Measurements from ENCODE around the gene NXT1.

Gene NXT1

DNA sequence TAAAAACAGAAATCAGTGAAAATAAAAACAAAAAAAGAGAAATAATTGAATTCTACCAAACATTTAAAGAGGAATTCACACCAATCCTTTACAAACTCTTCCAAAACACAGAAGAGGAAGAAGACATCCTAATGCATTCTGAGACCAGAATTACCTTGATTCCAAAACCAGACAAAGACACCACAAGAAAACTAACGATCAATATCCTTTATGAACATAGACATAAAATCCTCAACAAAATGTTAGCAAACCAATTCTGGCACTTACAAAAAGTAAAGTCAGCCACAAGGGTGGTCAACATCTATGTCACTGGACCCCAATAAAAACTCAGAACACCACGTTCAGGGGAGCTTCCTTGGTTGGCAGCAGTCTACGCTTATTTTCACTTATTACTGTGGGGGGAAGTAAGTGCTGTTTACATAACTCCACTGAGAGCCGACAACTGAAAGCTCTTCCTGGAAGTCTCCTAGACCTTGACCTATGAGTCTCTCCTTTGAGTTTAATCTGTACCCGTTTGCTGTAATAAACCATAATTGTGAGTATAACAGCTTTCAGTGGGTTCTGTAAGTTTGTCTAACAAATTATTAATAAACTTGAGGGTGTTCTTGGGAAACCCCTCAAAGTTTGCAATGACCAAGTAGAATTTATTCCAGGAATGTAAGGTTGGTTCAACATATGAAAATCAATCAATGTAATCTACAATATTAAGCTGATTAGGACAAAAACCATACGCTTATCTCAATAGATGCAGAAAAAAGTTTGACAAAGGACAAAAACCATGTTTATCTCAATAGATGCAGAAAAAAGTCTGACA, 35.9 kb downstream of the NXT1 start:
- FAIRE-seq: no peak
- DNase-seq (ENCODE audit: insufficient read length, low spot score): no peak

DNA sequence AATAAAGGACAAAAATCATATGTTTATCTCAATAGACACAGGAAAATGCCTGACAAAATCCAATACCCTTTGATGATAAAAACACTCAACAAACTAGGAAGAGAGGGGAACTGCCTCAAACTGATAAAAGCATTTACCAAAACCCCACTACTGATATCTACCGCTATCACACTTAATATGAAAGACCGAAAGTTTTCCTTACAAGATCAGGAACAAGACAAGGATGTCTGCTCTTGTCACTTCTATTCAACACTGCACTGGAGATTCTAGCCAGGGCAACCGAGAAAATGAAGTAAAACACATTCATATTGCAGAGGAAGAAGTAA, 36.5 kb downstream of the NXT1 start:
- FAIRE-seq: no peak
- DNase-seq (ENCODE audit: insufficient read length, low spot score): no peak

DNA sequence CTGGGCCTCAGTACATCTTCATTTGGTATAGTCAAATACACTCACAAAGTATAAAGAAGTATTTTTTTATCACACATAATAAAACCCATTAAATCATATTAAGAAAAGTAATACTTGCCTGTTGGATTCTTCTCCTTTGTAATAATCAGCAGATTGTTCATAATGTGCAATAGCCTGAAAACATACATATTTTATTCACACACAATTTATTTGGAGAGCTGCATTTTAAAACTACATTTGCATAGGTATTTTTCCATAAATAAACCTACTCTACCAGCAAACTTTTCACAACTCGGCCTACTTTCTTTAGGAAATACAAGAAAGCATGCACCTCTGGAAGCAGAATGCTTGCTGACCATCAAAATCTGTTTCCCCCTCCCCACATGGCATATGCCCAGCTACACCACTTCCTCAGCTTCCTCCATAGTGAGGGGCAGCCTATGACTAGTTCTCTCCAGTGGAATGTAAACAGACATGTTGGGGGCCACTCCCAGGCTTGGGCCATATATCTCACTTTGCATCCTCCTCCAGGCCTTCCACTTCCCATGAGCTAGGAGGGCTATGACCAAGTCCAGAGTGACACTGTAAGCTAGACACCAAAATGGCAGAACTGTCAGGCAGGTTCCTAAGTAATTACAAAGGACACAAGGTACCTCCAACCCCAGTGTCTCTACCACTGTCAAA, 39.6 kb downstream of the NXT1 start:
- DNase-seq (ENCODE audit: insufficient read length, low spot score) (no peak), FAIRE-seq (no peak)

DNA sequence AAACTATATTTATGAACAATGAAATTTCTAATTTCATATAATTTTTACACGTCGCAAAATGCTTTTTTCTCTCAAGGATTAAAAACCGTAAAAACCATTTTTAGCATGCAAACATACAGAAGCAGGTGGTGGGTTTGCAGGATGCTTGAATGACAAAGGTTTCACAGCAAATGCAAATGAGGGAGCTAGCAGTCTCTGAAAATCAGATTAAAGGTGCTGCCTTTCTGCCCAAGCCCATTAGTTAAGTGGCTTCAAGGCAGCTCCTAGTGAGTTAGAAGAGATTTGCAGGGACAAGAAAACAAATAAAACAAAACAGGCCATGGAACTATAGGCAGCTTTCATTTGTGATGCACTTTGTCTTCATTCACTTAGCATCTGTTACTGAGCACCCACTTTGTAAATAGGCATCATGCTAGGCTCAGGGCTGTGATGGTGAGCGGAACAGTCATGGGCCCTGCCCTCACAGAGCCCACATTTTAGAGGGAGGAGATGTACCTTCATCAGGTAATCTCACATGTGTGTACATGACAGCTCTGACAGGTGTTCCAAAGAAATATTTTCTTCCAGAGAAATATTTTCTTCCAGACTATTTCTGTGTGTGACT, 41.2 kb downstream of the NXT1 start:
- no peak for DNase-seq (ENCODE audit: insufficient read length, low spot score)
- no peak for FAIRE-seq

DNA sequence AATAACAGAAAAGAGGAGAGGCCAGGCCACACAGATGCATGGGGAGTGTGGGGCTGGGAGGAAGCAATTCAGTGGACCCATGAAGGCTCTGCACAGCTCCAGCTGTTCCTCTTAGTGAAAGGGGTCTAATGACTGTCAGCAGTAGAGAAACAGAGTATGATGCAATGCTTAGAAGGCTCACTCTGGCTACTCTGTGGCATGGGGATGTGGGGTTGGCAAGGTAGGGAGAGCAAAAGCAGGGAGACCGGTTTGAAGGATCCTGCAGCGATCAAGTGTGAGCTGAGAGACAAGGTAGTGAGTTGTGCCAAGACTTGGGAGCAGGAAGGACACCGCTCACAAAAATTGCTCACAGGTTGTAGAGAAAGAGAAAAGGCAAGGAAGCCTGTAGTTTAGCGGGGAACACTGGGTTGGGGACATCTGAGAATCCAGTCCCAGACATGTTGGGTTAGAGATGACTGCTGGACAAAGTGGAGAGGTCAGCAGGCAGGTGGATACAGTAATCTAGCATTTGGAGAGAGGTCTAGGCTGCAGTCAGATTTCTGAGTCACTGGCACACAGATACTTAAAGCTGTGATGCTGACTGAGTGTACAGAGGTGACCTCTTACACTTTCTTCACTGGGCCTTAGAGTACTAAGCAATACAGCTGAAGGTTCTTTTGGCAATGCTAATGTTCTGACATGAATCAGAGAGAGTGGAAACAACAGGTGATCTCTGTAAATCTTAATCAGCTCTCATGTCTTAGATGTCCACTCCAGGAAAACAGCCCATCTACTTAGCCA, 43.6 kb downstream of the NXT1 start:
- DNase-seq (ENCODE audit: insufficient read length, low spot score) (no peak), FAIRE-seq (no peak)

- DNase-seq (ENCODE audit: insufficient read length, low spot score) (no peak), FAIRE-seq (no peak)
Measured at GRCh38 chr20:23396950-23397627, 46.5 kb downstream of the NXT1 start.

DNA sequence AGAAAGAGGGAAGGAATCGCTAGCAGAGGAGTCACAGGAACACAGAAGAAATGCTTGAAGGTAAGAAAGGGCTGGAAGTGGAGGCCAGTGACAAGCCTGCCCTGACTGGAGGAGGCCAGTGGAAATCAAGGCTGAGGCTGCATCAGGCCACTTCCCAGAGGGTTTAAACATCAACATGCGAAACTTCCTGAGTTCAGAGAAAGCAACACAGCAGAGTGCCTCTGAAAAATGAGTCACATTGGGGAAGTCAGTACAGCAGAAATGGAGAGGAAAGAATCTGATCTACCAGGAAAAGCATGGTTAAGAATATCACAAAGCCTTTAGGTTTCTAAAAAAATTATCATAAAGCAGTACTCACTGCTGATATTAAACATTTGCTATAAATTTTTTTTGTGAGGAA, 47.4 kb downstream of the NXT1 start:
- DNase-seq (ENCODE audit: insufficient read length, low spot score) (no peak), FAIRE-seq (no peak)

GRCh38 chr20:23399568-23400241, 49.1 kb downstream of the NXT1 start:
- DNase-seq (ENCODE audit: insufficient read length, low spot score) (no peak), FAIRE-seq (no peak)

DNA sequence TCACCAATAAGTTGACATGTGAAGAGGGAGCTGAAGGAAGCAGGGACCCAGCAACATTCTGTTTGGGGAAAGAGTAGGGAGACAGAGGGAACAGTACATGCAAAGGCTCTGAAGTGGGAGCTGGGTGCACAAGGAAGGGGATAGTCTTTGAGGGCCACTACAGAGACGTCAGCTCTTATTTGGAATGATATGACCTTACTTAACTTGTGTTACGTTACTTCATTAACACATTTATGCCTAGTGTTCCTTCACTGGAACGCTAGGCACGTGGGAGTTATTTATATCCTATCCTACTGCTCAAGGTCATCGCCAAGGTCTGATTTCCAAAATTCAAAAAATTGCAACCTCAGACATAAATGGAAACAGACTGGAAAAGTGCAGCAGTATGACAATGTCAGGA, 50.5 kb downstream of the NXT1 start:
- DNase-seq (ENCODE audit: insufficient read length, low spot score) (no peak), FAIRE-seq (no peak)

DNA sequence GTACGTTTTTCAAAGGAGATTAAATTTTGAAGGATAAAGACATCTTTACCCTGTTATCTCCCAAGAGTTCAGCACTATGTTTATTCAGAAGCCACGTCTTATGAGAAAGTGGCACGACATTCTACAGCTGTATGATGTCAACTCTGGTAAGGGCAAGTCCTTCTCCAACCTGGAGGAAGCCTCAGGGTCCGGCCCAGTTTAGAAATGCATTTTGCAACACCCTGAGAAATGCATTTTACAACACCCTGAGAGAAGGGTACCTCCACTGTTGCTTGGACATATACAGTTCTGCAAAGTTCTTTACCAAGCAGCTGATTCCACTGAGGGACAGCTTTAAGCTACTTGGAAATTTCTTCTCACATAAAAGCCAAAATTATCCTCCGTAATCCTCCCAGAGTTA, 53.2 kb downstream of the NXT1 start:
- FAIRE-seq (no peak), DNase-seq (ENCODE audit: insufficient read length, low spot score) (no peak)

DNA sequence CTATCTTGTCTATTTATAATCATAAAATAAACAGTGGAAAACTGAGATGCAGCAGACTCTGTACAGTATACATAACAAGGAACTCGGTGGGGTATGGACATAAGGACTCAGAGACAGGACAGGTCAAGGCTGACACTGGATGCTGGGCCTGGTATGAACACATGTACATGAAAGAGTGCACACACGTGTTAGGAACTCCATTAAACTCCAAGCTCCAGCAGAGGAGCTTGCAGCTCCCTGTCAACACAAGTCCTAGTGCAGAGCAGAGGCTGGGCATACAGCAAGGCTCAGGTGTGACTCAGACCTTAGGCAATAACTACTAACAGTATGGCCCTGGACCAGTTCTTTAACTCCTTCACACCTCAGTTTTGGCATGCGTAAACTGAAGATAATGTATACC, 53.6 kb downstream of the NXT1 start:
- DNase-seq (ENCODE audit: insufficient read length, low spot score): no peak
- FAIRE-seq: no peak
